ENCODE data around the gene SRP9.
"Not testable (repeated sequence)": the region's sequence is repeated elsewhere in the genome, so short reads cannot be mapped to it uniquely, and the experiment has no call there.

The SRP9 gene

DNA sequence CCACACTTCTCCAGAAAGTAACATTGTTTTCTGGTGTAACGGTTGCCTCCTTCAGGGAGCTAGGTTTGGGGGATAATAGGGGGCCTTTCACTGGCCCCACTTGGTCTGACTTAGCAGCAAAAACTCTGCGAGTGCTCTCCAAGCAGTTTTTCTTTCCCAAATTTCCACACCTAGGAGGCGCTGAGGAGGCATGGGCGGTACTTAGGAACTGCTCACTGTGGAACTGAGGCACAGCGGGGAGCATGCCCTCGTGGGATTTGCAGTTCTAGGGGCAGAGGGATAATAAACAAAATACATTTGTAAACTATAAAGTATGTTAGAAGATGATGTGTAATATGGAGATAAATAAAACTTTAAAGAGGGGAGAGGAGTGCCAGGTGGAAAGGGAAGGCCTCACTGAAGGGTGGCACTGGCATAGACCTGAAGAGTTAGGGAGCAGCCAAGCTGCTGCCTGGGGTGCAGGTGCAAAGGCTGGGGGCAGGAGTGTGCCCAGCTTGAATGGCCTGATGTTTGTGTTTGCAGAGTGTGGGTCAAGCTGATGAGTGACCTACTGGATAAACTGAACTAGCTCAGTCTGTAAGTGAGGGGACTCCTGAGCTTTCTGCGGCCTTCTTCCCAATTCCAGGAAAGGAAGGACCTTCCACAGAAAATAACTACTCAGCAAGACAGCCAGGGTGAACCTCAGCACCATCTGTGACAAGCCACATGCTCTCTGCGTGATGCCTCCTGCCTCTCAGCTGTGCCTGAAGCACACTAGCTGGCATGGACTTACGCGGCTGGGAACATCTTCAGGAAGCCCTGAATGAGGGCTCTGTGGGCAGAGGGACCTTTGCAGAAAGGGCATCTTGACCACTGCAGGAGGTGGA is 34.2 kb downstream of the SRP9 start:
- DNase-seq (ENCODE audit: low read depth) = no peak
- no peak overlapping the region for H3K4me3 ChIP-seq (ENCODE audit: low read depth, low read length)
- TF ChIP-seq, protein P1, sequence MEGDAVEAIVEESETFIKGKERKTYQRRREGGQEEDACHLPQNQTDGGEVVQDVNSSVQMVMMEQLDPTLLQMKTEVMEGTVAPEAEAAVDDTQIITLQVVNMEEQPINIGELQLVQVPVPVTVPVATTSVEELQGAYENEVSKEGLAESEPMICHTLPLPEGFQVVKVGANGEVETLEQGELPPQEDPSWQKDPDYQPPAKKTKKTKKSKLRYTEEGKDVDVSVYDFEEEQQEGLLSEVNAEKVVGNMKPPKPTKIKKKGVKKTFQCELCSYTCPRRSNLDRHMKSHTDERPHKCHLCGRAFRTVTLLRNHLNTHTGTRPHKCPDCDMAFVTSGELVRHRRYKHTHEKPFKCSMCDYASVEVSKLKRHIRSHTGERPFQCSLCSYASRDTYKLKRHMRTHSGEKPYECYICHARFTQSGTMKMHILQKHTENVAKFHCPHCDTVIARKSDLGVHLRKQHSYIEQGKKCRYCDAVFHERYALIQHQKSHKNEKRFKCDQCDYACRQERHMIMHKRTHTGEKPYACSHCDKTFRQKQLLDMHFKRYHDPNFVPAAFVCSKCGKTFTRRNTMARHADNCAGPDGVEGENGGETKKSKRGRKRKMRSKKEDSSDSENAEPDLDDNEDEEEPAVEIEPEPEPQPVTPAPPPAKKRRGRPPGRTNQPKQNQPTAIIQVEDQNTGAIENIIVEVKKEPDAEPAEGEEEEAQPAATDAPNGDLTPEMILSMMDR (IDR thresholded peaks at IDR 0.05; ENCODE audit: insufficient read depth, low read depth, low read length, missing control alignments) = no peak

DNA sequence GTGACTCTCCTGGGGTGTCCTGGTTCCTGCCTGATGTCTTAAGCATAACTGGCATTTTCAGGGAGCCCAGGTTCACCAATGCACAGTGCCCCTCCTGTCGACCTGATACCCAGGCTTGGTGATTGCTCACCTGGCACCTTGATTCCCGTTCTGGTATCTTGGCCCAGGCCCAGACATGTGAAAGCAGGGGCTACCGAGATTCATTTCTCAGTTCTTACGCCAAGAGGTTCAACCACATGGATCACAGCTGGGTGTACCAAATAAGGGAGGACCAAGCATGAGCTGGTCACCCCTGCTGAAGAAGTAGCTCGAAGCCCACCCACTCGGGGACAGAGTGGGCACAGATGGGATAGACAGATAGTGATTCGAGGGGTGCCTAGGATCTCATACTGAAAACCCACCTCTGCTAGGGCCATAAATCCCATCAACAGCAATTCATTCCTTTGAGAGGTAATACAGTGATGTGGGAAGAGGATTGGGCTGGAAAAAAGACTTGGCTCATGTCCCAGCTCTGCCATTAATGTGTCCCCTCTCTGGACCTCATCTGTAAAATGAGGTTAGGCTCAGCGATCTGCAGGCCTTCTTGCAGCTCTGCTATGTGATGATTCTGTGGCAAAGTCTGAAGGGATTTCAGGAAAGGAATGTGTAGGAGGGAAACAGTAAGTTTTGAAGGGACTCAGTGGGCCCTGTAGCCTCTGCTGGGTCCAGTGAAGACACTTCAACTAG is 35.0 kb downstream of the SRP9 start:
- DNase-seq (ENCODE audit: low read depth) = no peak
- TF ChIP-seq, protein P1 (IDR thresholded peaks at IDR 0.05; ENCODE audit: insufficient read depth, low read depth, low read length, missing control alignments) = no peak
- no peak overlapping the region for H3K4me3 ChIP-seq (ENCODE audit: low read depth, low read length)

DNA sequence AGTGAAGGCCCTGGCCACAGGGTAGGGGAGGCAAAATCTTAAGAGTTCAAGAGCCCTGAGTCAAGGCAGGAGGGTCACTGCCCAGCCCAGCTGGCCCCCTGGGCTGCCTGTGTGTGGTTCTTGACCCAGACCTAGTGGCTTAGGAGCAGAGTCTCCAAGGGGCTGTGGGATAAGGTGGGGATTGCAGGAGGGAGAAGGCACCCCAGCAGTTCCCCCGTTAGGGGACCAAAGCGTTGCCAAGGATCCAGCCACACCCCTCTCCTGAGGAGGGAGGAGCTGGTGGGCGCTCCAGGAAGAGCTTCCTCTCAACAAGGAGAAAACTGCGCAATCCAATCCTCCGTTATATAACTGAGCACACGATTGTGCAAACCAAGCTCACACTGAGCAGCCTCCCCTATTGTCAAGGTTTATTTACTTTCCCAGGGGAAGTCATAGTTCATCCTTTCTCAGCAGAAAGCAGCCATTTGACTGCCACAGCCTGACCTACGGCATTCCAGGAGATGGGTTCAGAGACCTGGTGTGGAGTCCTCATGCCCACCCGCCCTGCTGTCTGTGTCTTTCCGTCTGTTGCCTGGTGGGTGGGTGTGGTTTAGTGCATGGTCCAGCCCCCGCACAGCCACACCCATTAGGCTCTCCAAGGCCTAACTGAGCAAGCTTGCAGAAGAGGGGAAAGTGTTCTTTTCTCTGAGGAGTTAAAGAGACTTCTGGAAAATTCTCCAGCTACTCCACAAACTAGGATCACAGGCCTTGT is 35.8 kb downstream of the SRP9 start:
- no peak overlapping the region for H3K4me3 ChIP-seq (ENCODE audit: low read depth, low read length)
- TF ChIP-seq, protein P1 (IDR thresholded peaks at IDR 0.05; ENCODE audit: insufficient read depth, low read depth, low read length, missing control alignments) = no peak
- no peak for DNase-seq (ENCODE audit: low read depth)

DNA sequence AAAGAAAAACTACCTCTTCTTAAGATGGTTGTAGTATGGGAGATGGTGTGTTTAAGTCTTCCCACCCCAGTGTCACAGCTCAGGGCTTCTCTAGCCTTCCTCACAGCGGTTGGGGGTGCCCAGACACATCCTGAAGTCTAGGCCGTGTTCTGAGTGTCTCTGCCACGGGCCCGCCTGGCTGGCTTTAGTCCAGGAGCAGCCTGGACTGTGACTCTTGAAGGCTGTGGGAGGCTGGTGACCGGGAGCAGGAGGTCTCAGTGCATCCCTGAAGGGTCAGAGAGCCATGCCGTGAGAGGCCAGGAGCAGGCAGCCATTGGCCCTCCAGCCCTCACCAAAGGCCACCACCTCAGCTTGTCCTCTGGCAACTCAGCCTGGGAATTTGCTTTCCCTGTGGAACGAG is 36.8 kb downstream of the SRP9 start:
- H3K4me3 ChIP-seq (ENCODE audit: low read depth, low read length) = no peak overlapping the region
- TF ChIP-seq, protein P1 (IDR thresholded peaks at IDR 0.05; ENCODE audit: insufficient read depth, low read depth, low read length, missing control alignments) = no peak
- DNase-seq (ENCODE audit: low read depth) = no peak

DNA sequence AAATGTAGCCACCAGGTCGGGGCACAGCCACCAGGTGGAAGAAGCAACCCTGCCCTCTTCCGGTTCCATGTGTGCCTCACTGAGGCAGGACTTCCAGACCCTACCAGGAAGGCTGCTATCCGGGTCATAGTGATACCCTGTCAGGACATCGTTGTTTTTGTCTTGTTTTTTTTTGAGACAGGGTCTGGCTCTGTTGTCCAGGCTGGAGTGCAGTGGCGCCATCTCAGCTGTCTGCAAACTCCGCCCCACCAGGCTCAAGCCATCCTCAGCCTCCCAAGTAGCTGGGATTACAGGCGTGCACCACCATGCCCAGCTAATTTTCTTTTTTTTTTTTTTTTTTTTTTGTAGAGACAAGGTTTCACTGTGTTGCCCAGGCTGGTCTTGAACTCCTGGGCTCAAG is 37.5 kb downstream of the SRP9 start:
- not testable (repeated sequence) for H3K4me3 ChIP-seq (ENCODE audit: low read depth, low read length); DNase-seq (ENCODE audit: low read depth)

DNA sequence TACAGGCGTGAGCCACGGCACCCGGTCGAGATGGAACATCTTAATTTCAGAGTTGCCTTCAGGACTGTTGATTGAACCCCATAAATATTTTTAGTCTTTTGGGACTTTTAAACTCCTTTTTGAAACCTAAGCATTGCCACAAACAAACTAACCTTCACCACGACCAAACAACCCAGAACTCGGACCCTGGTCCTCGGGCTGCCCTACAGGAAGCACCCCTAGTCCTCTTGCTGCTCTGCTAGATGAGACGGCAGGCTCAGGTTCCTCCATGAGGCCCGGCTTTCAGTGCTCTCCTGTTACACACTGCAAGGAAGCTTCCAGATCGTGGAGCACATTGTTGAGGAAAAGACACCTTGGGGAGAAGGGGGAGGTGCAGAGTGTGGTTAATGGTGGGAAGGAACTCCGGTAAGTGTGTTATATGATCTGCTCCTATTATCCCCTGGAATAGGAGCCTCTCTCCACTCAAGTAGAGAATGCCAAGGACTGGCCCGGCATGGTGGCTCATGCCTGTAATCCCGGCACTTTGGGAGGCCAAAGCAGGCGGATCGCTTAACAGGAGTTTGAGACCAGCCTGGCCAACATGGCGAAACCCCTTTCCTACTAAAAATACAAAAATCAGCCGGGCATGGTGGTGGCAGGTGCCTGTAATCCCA is 38.0 kb downstream of the SRP9 start:
- DNase-seq (ENCODE audit: low read depth) = no peak
- TF ChIP-seq, protein P1 (IDR thresholded peaks at IDR 0.05; ENCODE audit: insufficient read depth, low read depth, low read length, missing control alignments) = no peak
- H3K4me3 ChIP-seq (ENCODE audit: low read depth, low read length) = no peak overlapping the region

Measured in GM12865 (cell line).